Tibial nerve (tissue), 4 donors: Measurements from ENCODE around the gene LONP2. TPM values are rescaled to one million over a fixed set of nuclear protein-coding genes. Genes with fewer than 3 reads are reported as not detected.

Source experiments
- DNase-seq, 2 donors: peaks; one replicate each; pipeline ENCODE4 v3.0.0-alpha.2; 2019; ENCODE audit warnings: low spot score in 2 of 2
- H3K27ac ChIP-seq, 4 donors: fragments of 200-600 bp; sonication (generic) in 3 of 4; one replicate each; pipeline ENCODE4 v1.5.1; 2017 to 2019; ENCODE audit warnings: mild to moderate bottlenecking in 1 of 4
- H3K27me3 ChIP-seq, 2 donors: fragments of 200-600 bp; sonication (generic) in 1 of 2; one replicate each; pipeline versions ENCODE4 v1.5.1 to v1.6.0; 2017 to 2019
- H3K36me3 ChIP-seq, 3 donors: fragments of 200-600 bp; sonication (generic); one replicate each; pipeline ENCODE4 v1.5.1; 2018 to 2019
- H3K4me1 ChIP-seq, 4 donors: fragments of 200-600 bp; sonication (generic) in 3 of 4; one replicate each; pipeline ENCODE4 v1.5.1; 2017 to 2019
- H3K4me3 ChIP-seq, 4 donors: fragments of 200-600 bp; sonication (generic) in 3 of 4; one replicate each; pipeline ENCODE4 v1.5.1; 2017 to 2019; ENCODE audit warnings: mild to moderate bottlenecking in 1 of 4, moderate library complexity in 1 of 4
- H3K9me3 ChIP-seq, 4 donors: fragments of 200-600 bp; sonication (generic) in 3 of 4; one replicate each; pipeline ENCODE4 v1.5.1; 2017 to 2019
- EP300 ChIP-seq, 2 donors: sonication (generic); formaldehyde crosslinking; IDR thresholded peaks; one replicate each; pipeline ENCODE4 v1.6.1; 2017; ENCODE audit warnings: antibody characterized with exemption in 2 of 2, mild to moderate bottlenecking in 1 of 2
- POLR2A ChIP-seq, 2 donors: fragments of 450-650 bp; IDR thresholded peaks; one replicate each; pipeline ENCODE4 v1.6.1; 2017; ENCODE audit warnings: antibody characterized with exemption in 2 of 2, mild to moderate bottlenecking in 2 of 2, moderate library complexity in 2 of 2
- WGBS, 2 donors: methylation state at CpG; one replicate each; pipeline ENCODE4 v1.1.5; 2018; 5-methylcytosine and 5-hydroxymethylcytosine counted together
- total RNA-seq, 4 donors: library from RNA; depleted of rRNA; stranded (reverse); fragments of >200 nt; gene quantifications; one replicate each; pipeline ENCODE4 v1.1.0, GENCODE V29; 2016
- TF ChIP-seq, protein P1 (sequence below), 5 experiments: fragments of 200-600 bp in 3 of 5; fragments of 450-650 bp in 2 of 5; sonication (generic) in 3 of 5; IDR thresholded peaks; one replicate each; pipeline ENCODE4 v1.5.1; 2016 to 2019; ENCODE audit warnings: antibody characterized with exemption in 5 of 5, mild to moderate bottlenecking in 3 of 5, moderate library complexity in 2 of 5

The LONP2 gene
- total RNA-seq, 4 donors from 2014 or later = 36.2 to 50.3 (median 48.3) TPM

DNA sequence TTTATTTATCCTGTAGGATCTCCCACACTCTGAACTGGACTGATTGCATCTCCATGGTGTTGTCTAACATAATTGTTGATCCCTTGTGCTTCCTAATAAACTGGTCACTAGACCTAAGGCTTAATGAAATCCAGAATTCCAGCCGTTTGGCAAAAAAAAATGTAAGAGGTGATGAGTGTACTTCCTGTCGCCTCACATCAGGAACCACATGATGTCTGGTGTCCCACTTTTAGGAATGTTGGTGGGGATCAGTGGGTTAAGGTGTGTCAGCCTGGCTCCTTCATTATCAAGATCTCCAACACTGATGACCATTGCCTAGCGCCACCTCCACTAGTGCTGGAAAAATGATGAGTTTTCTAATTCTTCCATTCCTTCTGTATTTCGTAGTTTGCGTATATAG is 18.6 kb upstream of the LONP2 start:
- Histone ChIP-seq H3K9me3 (no peaks in the 10 kb centered on the region), H3K27me3 (no peaks in the 10 kb centered on the region), H3K36me3 (no peaks in the 10 kb centered on the region), H3K4me1 (no peaks in the 10 kb centered on the region), H3K27ac (no peak overlapping the region), H3K4me3 (no peak overlapping the region)
- WGBS, 2 donors = 76 to 78% methylated on average over 5 of the region's 5 CpGs
- no peak for DNase-seq
- no peak for TF ChIP-seq POLR2A (IDR thresholded peaks at IDR 0.05)
- no peak for TF ChIP-seq EP300 (IDR thresholded peaks at IDR 0.05)
- TF ChIP-seq, protein P1, sequence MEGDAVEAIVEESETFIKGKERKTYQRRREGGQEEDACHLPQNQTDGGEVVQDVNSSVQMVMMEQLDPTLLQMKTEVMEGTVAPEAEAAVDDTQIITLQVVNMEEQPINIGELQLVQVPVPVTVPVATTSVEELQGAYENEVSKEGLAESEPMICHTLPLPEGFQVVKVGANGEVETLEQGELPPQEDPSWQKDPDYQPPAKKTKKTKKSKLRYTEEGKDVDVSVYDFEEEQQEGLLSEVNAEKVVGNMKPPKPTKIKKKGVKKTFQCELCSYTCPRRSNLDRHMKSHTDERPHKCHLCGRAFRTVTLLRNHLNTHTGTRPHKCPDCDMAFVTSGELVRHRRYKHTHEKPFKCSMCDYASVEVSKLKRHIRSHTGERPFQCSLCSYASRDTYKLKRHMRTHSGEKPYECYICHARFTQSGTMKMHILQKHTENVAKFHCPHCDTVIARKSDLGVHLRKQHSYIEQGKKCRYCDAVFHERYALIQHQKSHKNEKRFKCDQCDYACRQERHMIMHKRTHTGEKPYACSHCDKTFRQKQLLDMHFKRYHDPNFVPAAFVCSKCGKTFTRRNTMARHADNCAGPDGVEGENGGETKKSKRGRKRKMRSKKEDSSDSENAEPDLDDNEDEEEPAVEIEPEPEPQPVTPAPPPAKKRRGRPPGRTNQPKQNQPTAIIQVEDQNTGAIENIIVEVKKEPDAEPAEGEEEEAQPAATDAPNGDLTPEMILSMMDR (IDR thresholded peaks at IDR 0.05) = no peak

DNA sequence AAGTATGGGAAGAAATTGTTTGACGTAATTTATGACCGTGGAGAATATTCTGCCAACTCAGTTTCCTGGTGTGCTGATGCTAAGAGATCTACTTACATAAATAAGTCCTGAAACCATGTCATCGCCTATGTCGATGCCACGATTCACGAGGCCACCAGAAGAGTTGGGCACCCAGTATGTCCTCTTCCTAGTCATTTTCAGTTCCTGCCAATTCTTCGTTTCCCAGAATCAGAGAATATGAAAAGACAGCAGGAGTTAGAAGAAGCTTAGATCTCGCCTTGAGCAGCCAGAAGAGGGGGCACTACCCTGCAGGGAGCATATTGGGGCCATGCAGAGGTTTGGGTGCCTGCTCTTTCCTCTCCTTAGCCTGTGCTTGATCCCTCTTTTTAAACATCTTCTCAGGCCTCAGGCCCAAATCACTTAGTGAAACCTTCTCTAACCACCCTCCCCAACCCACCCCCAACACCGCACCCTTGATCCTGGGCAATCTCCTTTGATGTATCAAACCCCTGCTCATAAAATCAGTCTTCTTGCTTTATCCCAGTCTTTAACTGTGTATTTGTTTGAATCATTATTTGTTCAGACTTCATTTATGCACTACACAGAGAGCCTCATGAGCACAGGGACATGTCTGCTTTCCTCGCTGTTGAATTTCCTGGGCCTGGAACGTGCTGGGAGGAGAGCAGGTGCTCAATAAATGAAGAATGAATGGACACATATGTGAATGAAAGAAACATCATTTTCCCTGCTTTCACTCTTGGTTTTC is 12.2 kb upstream of the LONP2 start:
- Histone ChIP-seq H3K27me3 (no peaks in the 10 kb centered on the region), H3K27ac (no peak overlapping the region), H3K4me3 (no peak overlapping the region), H3K4me1 (no peaks in the 10 kb centered on the region), H3K9me3 (no peaks in the 10 kb centered on the region), H3K36me3 (no peaks in the 10 kb centered on the region)
- WGBS, 2 donors = 62 to 64% methylated on average over 11 of the region's 11 CpGs
- TF ChIP-seq, protein P1 (IDR thresholded peaks at IDR 0.05) = peak in 1 of 5 experiments; percentile 24
- no peak for TF ChIP-seq POLR2A (IDR thresholded peaks at IDR 0.05)
- no peak for TF ChIP-seq EP300 (IDR thresholded peaks at IDR 0.05)
- no peak for DNase-seq

DNA sequence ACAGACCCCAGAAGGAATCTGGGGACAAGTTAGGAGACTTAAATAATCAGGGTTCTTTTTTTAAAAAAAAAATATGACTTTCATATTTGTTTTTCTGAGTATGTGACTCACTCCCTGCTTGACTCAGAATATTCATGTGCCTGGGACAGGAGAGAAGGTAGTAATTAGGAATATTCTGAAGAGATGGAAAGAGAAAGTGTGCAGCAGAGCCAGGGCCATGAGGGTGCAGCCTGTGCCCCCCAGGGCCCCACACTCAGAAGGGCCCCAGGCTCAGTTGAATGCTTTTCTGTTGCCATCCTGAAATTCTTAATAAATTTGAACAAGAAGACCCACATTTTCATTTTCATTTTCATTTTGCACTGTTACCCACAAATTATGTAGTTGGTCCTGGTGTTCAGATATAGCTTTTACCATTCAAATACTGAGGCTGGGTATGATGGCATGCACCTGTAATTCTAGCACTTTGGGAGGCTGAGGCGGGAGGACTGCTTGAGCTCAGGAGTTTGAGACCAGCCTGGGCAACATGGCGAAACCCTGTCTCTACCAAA is 11.5 kb upstream of the LONP2 start:
- H3K27ac ChIP-seq = no peak overlapping the region
- H3K4me1 ChIP-seq = no peaks in the 10 kb centered on the region
- H3K27me3 ChIP-seq = no peaks in the 10 kb centered on the region
- no peaks in the 10 kb centered on the region for H3K36me3 ChIP-seq
- no peak for DNase-seq
- H3K9me3 ChIP-seq = no peaks in the 10 kb centered on the region
- WGBS, 2 donors = 95 to 96% methylated on average over 2 of the region's 2 CpGs
- TF ChIP-seq, protein P1 (IDR thresholded peaks at IDR 0.05) = no peak
- TF ChIP-seq POLR2A (IDR thresholded peaks at IDR 0.05) = no peak
- no peak for TF ChIP-seq EP300 (IDR thresholded peaks at IDR 0.05)
- no peak overlapping the region for H3K4me3 ChIP-seq

DNA sequence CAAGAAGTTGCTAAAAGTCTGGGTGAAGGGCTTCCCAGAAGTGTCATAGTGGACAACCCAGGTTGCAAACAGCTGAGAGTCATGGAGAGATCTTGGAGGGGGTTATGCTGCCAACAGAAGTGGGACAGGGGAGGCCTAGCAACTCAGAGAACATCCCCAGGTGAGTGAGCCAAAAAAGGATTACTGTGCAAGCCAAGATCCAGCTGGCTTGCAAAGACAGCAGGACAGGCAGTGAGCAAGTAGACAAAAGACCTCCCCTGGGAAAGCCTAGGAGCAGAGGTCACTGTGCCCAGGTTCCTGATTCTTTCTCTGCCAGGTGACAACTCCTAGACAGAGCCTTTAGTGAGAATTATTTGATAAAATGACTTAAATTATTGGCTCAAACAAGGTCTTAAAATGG is 9.5 kb upstream of the LONP2 start:
- no peak for TF ChIP-seq EP300 (IDR thresholded peaks at IDR 0.05)
- no peak for TF ChIP-seq POLR2A (IDR thresholded peaks at IDR 0.05)
- TF ChIP-seq, protein P1 (IDR thresholded peaks at IDR 0.05) = no peak
- Histone ChIP-seq H3K27me3 (no peaks in the 10 kb centered on the region), H3K36me3 (no peaks in the 10 kb centered on the region), H3K9me3 (no peaks in the 10 kb centered on the region), H3K4me1 (no peaks in the 10 kb centered on the region), H3K4me3 (no peak overlapping the region), H3K27ac (no peak overlapping the region)
- no peak for DNase-seq

DNA sequence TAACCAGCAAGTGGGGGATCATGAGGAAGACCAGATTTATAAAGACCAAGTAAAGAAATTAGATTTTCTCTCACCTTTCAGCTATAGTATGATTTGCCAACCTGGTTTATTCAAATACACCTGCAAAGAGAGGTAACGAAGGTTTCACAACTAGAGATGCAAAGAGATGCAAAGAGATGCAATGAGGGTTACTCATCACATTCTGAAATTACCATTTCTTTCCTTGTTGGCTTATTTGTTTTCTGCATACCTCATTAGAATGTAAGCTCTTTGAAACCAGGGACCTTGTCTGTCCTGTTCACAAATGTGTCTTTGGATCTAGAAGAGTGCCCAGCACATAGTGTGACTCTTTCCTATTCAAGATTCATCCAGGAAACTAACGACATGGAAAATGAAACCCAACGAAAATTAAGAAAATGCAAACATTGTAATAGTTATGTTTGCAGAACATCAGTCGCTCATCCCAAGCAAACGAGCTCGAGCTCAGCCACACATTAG is 9.0 kb upstream of the LONP2 start:
- TF ChIP-seq, protein P1 (IDR thresholded peaks at IDR 0.05) = no peak
- TF ChIP-seq EP300 (IDR thresholded peaks at IDR 0.05) (no peak), POLR2A (IDR thresholded peaks at IDR 0.05) (no peak)
- no peak overlapping the region for H3K4me3 ChIP-seq
- WGBS, 2 donors = 77 to 84% methylated on average over 6 of the region's 6 CpGs
- DNase-seq = no peak
- no peaks in the 10 kb centered on the region for H3K27me3 ChIP-seq
- no peak overlapping the region for H3K27ac ChIP-seq
- H3K4me1 ChIP-seq = no peaks in the 10 kb centered on the region
- no peaks in the 10 kb centered on the region for H3K9me3 ChIP-seq
- no peaks in the 10 kb centered on the region for H3K36me3 ChIP-seq
